CD1c-positive myeloid dendritic cell (primary cell): ENCODE data around the gene TBC1D10A.

Experiments used
- DNase-seq: peaks from one replicate; pipeline ENCODE4 v3.0.0-alpha.2; 2016; ENCODE audit errors: extremely low spot score

TBC1D10A gene

DNA sequence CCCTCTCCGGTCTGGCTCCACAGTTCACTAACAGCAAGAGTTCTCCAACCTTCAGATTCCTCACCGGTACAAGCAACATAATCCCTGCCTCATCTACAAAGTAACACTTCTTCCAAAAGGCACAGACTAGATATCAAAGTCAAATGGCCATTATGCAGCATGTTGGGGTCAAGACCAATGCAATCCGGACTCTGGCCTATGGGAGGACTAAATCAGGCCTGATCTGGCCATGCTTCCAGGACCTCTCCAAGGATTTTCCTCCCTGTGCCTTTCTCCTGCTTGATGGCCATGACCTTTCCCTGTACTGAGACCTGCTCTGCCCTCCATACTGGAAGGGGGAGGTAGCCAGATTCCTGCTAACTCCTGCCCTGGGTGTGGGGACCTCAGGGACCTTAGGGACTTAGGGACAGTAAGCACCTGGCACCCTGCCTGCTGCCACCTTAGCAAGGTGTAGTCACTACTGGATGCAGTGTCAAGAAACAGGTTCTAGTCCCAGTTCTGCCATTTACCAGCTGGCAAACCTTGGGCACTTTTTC lies 6.7 kb downstream of the TBC1D10A start:
- no peak for DNase-seq

DNA sequence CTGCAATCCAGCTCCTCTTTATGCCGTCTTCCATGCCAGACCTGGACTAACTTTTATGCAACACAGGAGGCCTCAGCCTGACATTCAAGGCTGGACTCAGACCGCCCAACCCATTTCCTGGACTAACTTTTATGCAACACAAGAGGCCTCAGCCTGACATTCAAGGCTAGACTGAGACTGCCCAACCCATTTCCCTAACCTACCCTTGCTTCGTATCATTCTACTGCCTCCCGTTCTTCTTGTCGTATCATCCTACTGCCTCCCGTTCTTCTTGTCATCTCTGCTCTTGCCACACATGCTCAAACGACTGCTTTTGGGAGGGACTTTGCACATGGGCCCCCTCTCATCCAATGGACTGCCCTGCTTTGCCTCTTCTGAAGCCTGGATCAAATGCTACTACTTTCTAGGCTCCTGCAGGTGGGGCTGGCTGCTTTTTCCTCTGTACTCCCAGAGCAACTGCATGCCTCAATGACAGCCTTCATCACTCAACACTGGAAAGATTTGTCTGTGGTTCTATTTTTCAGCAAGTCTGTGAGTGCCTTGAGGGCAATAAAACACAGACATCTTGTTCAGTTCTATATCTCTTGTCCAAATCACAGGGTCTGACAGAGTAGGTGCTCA lies 7.8 kb downstream of the TBC1D10A start:
- no peak for DNase-seq

DNA sequence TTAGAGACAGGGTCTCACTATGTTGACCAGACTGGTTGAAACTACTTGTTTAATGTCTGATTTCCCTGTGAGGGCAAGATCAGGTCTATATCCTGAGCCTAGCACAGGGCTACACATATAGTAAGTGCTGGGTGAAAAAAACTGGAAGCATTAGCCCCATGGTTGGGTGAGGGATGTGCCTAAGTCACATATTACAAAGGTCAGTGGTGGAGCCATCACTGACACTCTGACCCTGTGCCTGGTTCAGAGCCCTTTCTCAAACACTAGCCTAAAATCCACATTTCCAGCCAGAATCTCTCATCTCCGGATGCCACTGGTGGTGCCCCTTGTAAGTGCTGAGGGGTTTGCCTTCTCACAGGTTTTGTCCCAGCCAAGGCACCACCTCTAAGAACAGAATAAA lies 9.0 kb downstream of the TBC1D10A start:
- no peak for DNase-seq

DNA sequence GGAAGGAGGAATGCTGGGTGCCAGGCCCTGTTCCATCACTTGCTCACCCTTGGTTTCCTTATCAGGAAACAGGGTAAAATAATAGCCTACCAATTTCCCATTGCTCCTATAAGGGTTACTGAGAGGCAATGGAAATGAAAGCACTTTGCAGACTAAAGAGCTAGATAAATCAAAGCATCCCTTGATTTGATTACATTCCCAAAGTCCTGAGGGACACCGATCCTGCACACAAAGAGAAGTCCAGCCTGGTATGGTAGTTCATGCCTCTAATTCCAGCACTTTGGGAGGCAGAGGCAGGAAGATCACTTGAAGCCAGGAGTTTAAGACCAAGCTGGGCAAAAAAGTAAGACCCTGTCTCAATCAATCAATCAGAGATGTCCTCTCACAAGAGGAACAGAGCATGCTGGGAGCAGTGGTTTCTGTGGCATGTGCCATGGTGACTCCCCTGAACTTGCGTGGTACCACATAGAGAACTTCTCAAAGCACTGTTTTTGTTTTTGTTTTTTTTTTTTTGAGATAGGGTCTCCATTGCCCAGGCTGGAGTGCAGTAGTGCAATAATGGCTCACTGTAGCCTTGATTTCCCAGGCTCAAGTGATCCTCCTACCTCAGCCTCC lies 10.7 kb downstream of the TBC1D10A start:
- DNase-seq, result no peak

- DNase-seq, result peak; percentile 76
Observed at GRCh38 chr22:30314915-30315314, 11.8 kb downstream of the TBC1D10A start.

GRCh38 chr22:30313527-30314363 lies 13.0 kb downstream of the TBC1D10A start:
- DNase-seq, result no peak

GRCh38 chr22:30312053-30312452 lies 14.7 kb downstream of the TBC1D10A start:
- no peak for DNase-seq

GRCh38 chr22:30310881-30311771 lies 15.6 kb downstream of the TBC1D10A start:
- peak; percentile 28 for DNase-seq

DNA sequence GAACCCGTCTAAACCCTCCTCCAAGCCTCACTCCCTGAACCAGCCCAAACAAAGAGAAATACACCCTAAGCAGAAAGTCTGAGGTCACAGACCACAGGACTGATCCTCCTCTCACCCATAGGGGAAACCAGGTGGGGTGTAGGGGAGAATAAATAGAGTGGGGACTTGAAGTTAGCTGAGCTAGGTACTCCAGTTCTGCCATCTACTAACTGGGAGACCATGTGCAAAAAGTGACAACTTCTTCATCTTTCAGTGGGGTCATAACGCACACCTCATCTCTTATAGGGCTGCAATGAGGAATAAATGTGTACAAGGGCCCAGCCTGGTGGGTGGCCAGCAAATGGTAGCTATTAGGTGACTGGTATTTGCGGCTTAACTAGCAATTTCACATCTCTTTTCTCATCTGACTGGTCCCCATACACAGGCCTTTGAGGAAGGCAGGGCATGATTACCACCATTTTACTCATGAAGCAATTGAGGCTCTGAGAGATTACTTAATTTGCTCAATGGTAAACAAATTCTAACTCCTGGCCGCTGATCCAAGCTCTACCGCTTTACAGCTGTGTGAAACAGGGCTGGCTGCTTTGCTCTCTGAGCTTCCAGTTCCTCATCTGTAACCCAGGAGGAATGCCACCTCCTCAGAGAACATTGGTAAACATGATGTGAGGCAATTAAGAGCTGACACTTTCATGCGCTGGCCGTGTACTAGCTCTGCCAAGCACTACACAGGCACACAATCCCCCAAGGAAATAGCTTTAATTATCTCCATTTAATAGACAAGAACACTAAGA lies 16.6 kb downstream of the TBC1D10A start:
- DNase-seq, result peak; percentile 89

DNA sequence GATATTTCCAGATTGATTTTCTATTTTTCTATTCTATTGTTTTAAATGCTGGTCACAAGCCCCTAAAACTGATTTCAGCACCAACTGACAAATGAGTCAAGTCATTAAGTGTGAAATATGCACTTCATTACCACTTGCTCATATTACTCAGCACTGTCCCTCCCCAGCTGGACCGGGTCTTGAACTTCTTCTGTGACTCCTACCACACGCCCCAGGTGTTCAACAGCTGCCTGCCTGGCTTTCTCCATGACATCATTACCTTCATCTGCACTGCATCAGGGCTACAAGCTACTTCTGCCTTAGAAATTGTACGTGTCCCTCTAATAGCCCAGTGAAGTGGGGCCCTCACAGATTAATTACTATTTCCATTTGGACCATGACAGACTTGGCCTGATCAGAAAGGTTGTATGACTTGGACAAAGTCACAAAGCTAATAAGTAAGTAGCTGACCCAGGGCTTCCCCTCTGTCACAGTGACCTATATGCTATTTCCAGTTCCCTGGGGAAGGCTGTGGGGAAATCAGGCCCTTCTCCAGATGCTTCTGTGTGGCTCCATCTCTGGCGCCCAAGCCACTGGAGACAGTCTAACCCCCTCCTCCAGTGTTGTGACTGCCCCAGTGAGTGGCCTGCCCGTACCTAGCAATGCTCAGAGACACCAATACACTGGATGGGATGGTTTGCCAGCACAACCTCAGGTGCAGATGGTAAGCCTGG lies 18.1 kb downstream of the TBC1D10A start:
- peak; percentile 23 for DNase-seq

- no peak for DNase-seq
Observed at GRCh38 chr22:30308093-30308492, 18.6 kb downstream of the TBC1D10A start.

- no peak for DNase-seq
Observed at GRCh38 chr22:30307041-30307574, 19.6 kb downstream of the TBC1D10A start.

DNA sequence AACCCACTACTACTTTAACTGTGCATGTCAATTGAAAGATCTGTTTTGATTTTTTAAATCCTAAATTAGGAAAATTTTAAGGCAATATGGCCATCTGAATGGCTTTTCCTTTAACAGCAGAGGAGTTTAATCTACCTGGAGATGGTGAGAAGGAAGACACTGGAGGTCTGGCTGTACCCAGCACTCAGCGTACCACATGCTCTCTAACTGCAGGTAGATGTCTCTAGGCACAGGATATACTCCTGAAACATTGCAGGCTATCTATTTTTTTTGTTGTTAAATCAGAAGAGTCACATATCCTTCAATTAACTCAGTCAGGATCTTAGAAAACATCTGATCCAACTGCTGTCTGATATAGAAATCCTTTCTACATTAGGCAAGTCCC lies 20.1 kb downstream of the TBC1D10A start:
- DNase-seq, result no peak

GRCh38 chr22:30305906-30306626 lies 20.7 kb downstream of the TBC1D10A start:
- DNase-seq, result peak; percentile 36

- DNase-seq, result peak; percentile 72
Observed at GRCh38 chr22:30305519-30305905, 21.2 kb downstream of the TBC1D10A start.

DNA sequence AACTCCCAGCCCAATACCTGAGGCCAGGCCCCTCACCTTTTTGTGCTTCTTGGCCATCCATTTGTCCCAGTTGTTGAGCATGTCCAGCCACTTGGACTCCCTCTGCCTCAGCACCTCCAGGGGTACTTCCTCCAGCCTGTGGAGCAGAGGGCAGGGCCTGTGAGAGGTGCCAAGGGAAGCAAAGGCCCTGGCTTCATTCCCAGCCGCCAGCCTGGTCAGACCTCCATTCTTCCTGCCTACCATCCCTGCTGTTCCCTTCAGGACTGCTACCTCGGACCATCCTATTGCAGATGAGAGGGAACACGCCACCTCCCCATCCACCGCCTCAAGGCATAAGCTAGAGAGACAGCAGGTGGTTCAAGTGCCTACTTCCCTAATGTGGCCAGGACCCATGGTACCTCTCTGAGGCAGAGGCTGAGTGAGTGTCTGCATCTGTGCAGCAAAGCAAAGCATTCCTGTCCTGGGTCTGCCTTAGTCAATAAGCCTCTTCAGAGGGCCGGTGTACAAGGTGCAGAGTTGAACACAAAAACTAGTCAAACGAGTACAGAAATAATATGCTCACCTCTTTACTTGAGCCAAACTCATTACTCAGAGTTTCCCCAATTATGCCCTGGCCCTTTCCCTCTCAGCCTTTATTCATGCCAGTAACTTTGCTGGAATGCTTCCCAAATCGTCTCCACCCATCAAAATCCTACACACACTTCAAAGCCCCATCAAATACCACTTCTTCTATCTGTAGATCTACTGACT lies 22.1 kb downstream of the TBC1D10A start:
- DNase-seq, result no peak

DNA sequence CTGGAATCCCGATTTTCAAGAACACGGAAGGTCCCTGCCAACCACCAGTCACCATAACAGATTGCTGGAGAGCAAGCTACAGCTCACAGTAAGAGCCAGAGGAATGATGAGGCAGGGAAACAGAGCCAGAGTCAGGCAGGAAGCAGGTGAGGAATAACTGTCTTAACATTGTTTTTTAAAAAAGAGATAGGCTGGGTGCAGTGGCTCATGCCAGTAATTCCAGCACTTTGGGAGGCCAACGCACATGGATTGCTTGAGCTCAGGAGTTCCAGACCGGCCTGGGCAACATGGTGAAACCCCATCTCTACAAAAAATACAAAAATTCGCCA lies 24.0 kb downstream of the TBC1D10A start:
- DNase-seq, result no peak

DNA sequence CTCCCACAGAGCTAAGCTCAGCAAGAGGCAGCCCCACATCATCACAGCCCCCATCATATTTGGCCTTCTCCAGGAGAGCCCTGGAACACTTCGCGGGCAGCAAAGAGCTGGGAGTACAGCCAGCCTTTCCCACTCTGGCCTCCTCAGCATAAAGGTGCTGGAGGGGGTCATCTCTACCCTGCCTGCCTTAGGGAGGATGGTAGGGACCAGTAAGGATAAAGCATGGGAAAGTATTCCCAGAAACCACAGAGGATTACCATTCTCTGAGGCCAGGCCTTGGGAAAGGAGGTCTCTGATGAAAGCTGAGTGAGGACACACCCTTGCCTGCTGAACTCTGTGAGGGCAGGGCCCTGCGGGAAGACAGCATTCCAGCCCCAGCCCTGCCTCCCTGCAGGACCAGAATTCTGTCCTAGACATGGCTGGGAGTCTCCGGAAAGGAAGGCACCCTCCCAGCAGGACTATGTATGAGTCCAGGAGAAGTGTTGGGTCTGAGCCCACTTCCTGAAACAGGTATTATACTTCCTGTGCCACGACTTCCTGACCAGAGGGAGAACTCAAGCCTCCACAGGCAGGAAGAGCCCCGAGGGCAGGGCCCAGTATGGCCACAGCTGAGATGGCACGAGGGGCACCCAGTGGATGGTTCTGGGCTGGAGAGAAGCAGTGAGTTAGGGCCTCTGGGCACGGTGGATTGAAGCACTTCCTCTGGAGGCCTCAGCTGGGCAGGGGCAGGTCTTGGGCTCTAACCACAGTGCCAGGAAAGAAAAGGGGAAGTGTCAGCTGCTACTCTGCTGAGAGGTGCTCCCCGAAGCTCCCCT lies 24.5 kb downstream of the TBC1D10A start:
- peak; percentile 84 for DNase-seq
